ENCODE measurements around the gene RAB33A. TPM values are rescaled to one million over a fixed set of nuclear protein-coding genes. Genes with fewer than 3 reads are reported as not detected.

The RAB33A gene
- total RNA-seq (2022; extraction: Qiagen RNA extraction; ENCODE audit: low read depth): 0.21 to 0.32 TPM (median 0.27 TPM) in 5 replicates

DNA sequence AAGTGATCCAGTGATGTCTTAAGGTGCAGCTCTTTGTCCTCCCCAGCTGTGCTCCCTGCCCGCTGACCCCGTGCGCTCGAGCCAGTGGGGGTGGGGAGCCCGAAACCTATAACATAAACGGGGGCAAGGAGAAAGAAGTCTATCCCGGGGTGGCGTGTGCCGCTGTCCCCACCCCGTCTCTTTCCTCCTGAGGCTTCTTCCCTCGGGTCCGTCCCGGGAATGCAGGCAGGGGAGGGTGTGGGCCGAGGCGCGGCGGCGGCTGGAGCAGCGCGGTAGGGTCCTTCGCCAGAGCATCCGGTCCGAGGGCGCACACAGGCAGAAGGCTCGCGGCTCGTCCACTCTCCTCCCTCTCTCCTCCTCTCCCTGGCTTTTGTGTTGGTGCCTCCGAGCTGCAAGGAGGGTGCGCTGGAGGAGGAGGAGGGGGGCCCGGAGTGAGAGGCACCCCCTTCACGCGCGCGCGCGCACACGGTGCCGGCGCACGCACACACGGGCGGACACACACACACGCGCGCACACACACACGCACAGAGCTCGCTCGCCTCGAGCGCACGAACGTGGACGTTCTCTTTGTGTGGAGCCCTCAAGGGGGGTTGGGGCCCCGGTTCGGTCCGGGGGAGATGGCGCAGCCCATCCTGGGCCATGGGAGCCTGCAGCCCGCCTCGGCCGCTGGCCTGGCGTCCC lies at the start of gene RAB33A:
TSS of gene RAB33A (plus strand) at position 517 of the 681 bp plus-strand sequence. CDS start at position 618, 101 bp downstream.

DNA sequence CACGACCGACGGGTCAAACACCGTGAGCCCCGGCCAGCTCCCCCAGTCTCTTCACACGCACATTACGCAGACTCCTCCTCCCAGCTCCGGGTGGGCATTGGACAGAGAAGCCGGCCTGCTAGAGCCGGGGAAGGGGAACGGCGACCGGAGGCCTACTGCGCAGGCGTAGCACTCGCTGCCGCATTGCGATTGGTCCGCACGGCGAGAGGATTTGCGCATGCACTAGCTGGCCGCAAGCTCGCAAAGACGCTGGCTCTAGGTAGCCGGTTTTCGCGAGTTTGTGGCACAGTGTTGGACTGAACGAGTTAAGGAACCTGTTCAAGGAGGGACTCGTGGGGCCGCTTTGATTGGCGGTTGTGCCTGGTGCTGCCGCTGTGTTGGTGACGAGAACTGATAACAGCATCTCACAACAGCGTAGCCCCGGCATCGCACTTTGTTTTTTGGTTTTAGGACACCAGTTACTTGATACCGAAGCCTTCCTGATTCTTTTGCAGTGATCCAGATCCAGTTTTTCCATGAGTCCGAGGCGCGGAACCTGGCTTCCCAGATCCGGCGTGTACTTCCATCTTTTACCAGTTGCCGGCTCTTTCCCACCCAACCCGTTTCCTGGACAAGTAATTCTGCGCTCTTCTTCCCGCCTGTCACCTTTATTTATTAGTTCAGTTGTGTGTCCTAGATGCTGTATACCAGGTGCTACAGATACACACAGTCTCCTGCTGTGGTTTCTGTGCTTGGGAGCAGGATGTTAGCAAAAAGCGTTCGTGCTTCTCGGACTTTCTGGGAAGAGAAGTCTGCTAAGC lies 5.9 kb upstream of the RAB33A start, which contains the start of gene AIFM1:
TSS of gene AIFM1 (minus strand) at position 139 of the 800 bp plus-strand sequence. CDS start 185 bp downstream, outside the sequence.

Other genes starting within 250 kb of the RAB33A start
- gene BCORL1, start 189.3 kb upstream of the RAB33A start, total RNA-seq (2022; extraction: Qiagen RNA extraction; ENCODE audit: low read depth): 4.8 to 10.5 TPM (median 9.3 TPM) in 5 replicates
- gene ELF4, start 61.5 kb upstream of the RAB33A start, total RNA-seq (2022; extraction: Qiagen RNA extraction; ENCODE audit: low read depth): 30.2 to 35.6 TPM (median 32.5 TPM) in 5 replicates
- gene AIFM1, start 6.1 kb upstream of the RAB33A start, total RNA-seq (2022; extraction: Qiagen RNA extraction; ENCODE audit: low read depth): 66.5 to 80.2 TPM (median 77.4 TPM) in 5 replicates
- gene ZNF280C, start 96.9 kb downstream of the RAB33A start, total RNA-seq (2022; extraction: Qiagen RNA extraction; ENCODE audit: low read depth): 1.6 to 3.6 TPM (median 3.1 TPM) in 5 replicates
- 16.4 to 20.4 TPM (median 19.6 TPM) in 5 replicates for gene SLC25A14, start 168.0 kb downstream of the RAB33A start, total RNA-seq (2022; extraction: Qiagen RNA extraction; ENCODE audit: low read depth)
- not detected in 5 replicates for gene GPR119, start 213.7 kb downstream of the RAB33A start, total RNA-seq (2022; extraction: Qiagen RNA extraction; ENCODE audit: low read depth)
- gene RBMX2, start 230.0 kb downstream of the RAB33A start, total RNA-seq (2022; extraction: Qiagen RNA extraction; ENCODE audit: low read depth): 26.3 to 34.1 TPM (median 29.4 TPM) in 5 replicates

Measured in A549 treated with RU486 at 1 μM for 4 hours (cell line).